AG10803 (cell line): ENCODE measurements around the gene RAX2.

ENCODE experiments used
- DNase-seq: peaks from one replicate; pipeline ENCODE4 v3.0.0; 2010; ENCODE audit warnings: low read depth
- H3K4me3 ChIP-seq: 2 replicates; pipeline ENCODE4 v1.5.1; 2011; ENCODE audit warnings: mild to moderate bottlenecking, low read length, control low read depth
- CTCF ChIP-seq: conservative IDR thresholded peaks from 2 replicates; pipeline ENCODE4 v1.5.1; 2011; ENCODE audit warnings: mild to moderate bottlenecking, low read length, control low read depth, inconsistent platforms

Gene RAX2

GRCh38 chr19:3733549-3734309 is 38.3 kb downstream of the RAX2 start:
- H3K4me3 ChIP-seq, result no peak overlapping the region
- DNase-seq, result no peak
- no peak for TF ChIP-seq CTCF

- TF ChIP-seq CTCF, result no peak
- no peak overlapping the region for H3K4me3 ChIP-seq
- DNase-seq, result no peak
These were observed 39.9 kb downstream of the RAX2 start for GRCh38 chr19:3732108-3732507.

GRCh38 chr19:3730457-3730958 is 41.5 kb downstream of the RAX2 start:
- no peak for DNase-seq
- no peak for TF ChIP-seq CTCF
- no peak overlapping the region for H3K4me3 ChIP-seq

- H3K4me3 ChIP-seq, result no peak overlapping the region
- no peak for TF ChIP-seq CTCF
- DNase-seq, result no peak
These were observed 46.3 kb downstream of the RAX2 start for GRCh38 chr19:3725640-3726310.

GRCh38 chr19:3725121-3725520 is 46.9 kb downstream of the RAX2 start:
- no peak for DNase-seq
- H3K4me3 ChIP-seq, result no peak overlapping the region
- no peak for TF ChIP-seq CTCF

GRCh38 chr19:3723883-3724282 is 48.1 kb downstream of the RAX2 start:
- no peak for DNase-seq
- H3K4me3 ChIP-seq, result no peak overlapping the region
- TF ChIP-seq CTCF, result no peak

GRCh38 chr19:3723110-3723488 is 48.9 kb downstream of the RAX2 start:
- no peak for TF ChIP-seq CTCF
- no peak overlapping the region for H3K4me3 ChIP-seq
- DNase-seq, result no peak
